ENCODE results near the gene ANKS1B.

GRCh38 chr12:100020370-100020769 lies 35.6 kb upstream of the ANKS1B start:
- TF ChIP-seq, protein P1, sequence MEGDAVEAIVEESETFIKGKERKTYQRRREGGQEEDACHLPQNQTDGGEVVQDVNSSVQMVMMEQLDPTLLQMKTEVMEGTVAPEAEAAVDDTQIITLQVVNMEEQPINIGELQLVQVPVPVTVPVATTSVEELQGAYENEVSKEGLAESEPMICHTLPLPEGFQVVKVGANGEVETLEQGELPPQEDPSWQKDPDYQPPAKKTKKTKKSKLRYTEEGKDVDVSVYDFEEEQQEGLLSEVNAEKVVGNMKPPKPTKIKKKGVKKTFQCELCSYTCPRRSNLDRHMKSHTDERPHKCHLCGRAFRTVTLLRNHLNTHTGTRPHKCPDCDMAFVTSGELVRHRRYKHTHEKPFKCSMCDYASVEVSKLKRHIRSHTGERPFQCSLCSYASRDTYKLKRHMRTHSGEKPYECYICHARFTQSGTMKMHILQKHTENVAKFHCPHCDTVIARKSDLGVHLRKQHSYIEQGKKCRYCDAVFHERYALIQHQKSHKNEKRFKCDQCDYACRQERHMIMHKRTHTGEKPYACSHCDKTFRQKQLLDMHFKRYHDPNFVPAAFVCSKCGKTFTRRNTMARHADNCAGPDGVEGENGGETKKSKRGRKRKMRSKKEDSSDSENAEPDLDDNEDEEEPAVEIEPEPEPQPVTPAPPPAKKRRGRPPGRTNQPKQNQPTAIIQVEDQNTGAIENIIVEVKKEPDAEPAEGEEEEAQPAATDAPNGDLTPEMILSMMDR (IDR thresholded peaks at IDR 0.05): no peak
- TF ChIP-seq POLR2A (IDR thresholded peaks at IDR 0.05): no peak
